Mucosa of descending colon (tissue), 3 donors: ENCODE data around the gene ANKRD33. TPM values are rescaled to one million over a fixed set of nuclear protein-coding genes. Genes with fewer than 3 reads are reported as not detected.

Experiments
- ATAC-seq: fragments of 200-7000 bp; cut with Tn5 transposase; one replicate; pipeline ENCODE4 v1.9.1; 2020; ENCODE audit warnings: mild to moderate bottlenecking, moderate library complexity
- DNase-seq, 3 donors: peaks; one replicate each; pipeline ENCODE4 v3.0.0-alpha.2; 2020
- H3K36me3 ChIP-seq: fragments of 200-600 bp; one replicate; pipeline ENCODE4 v1.8.0; 2021; ENCODE audit warnings: low read depth, mild to moderate bottlenecking
- H3K4me1 ChIP-seq: fragments of 200-600 bp; one replicate; pipeline ENCODE4 v1.8.0; 2021; ENCODE audit warnings: low read depth, mild to moderate bottlenecking
- H3K4me3 ChIP-seq: fragments of 200-600 bp; one replicate; pipeline ENCODE4 v1.8.0; 2021; ENCODE audit warnings: mild to moderate bottlenecking
- H3K9me3 ChIP-seq: fragments of 200-600 bp; one replicate; pipeline ENCODE4 v1.8.0; 2021; ENCODE audit warnings: mild to moderate bottlenecking
- intact Hi-C, 2 donors: fragments of 100-400 bp; cut with DNase I in 1 of 2; cut with micrococcal nuclease in 1 of 2; formaldehyde crosslinking; loops; one replicate each; pipeline versions ENCODE4 v1.11.0 to v1.11.1; 2022; cut with DNase I, micrococcal nuclease
- total RNA-seq, 3 donors: library from RNA; stranded (reverse); fragmentation: NEBNext Ultra II Directional in 2 of 3; extraction: Animal tissue kit (Norgen Biotek cat#: 25700) in 2 of 3; gene quantifications; one replicate each; pipeline versions ENCODE4 v1.2.1 to v1.2.4, GENCODE V29; 2021 to 2023
- TF ChIP-seq, protein P1 (sequence below): fragments of 200-600 bp; IDR thresholded peaks from one replicate; pipeline ENCODE4 v1.8.0; 2022; ENCODE audit warnings: antibody characterized with exemption, mild to moderate bottlenecking
- donor health status: DM: no; HTN: no; CAD: no; lungs with moderate emphysema.
- donor health status: DM: no; HTN: no; CAD: no.
- donor health status: DM: no; HTN: yes; CAD: no.

The ANKRD33 gene
- total RNA-seq, 3 donors from 2014 or later, result 0.46 TPM; not detected in 2

- peak in 1 of 3 donors; percentile 3 for DNase-seq
- intact Hi-C loops, result no loop called here
- no peaks in the 10 kb centered on the region for H3K9me3 ChIP-seq
- TF ChIP-seq, protein P1, sequence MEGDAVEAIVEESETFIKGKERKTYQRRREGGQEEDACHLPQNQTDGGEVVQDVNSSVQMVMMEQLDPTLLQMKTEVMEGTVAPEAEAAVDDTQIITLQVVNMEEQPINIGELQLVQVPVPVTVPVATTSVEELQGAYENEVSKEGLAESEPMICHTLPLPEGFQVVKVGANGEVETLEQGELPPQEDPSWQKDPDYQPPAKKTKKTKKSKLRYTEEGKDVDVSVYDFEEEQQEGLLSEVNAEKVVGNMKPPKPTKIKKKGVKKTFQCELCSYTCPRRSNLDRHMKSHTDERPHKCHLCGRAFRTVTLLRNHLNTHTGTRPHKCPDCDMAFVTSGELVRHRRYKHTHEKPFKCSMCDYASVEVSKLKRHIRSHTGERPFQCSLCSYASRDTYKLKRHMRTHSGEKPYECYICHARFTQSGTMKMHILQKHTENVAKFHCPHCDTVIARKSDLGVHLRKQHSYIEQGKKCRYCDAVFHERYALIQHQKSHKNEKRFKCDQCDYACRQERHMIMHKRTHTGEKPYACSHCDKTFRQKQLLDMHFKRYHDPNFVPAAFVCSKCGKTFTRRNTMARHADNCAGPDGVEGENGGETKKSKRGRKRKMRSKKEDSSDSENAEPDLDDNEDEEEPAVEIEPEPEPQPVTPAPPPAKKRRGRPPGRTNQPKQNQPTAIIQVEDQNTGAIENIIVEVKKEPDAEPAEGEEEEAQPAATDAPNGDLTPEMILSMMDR, result no peak
- peaks cover 5% of the 10 kb centered on the region for H3K4me1 ChIP-seq
- H3K4me3 ChIP-seq, result no peak overlapping the region
- no peaks in the 10 kb centered on the region for H3K36me3 ChIP-seq
- ATAC-seq, result no peak
These were observed 13.9 kb upstream of the ANKRD33 start for GRCh38 chr12:51874000-51874399.

GRCh38 chr12:51874486-51874885 lies 13.4 kb upstream of the ANKRD33 start:
- H3K4me3 ChIP-seq, result no peak overlapping the region
- H3K4me1 ChIP-seq, result peaks cover 3% of the 10 kb centered on the region
- intact Hi-C loops, result no loop called here
- no peak for ATAC-seq
- DNase-seq, result peak in 1 of 3 donors; percentile 6
- TF ChIP-seq, protein P1, result no peak
- H3K9me3 ChIP-seq, result no peaks in the 10 kb centered on the region
- no peaks in the 10 kb centered on the region for H3K36me3 ChIP-seq

DNA sequence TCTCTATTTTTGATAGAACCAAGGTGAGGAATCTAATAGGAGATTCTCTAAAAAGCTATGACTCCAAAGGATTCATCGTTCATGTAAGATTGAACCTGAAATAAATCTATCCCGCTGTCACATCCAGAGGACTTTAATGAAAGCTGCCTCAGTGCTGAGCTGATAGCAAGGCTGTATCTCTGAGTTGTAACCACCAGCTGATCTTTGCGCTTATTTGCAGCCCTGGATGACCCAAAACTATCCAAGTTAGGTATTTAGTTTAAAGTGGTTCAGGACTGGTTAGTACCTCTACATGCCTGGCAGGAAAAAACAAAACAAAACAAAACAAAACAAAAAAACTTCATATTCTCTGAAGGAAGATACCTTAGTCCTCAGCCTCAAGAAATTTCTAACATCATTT lies 8.8 kb upstream of the ANKRD33 start:
- Histone ChIP-seq H3K4me3 (no peak overlapping the region), H3K4me1 (no peaks in the 10 kb centered on the region), H3K36me3 (no peaks in the 10 kb centered on the region), H3K9me3 (no peaks in the 10 kb centered on the region)
- no peak for ATAC-seq
- intact Hi-C loops, result no loop called here
- no peak for DNase-seq
- TF ChIP-seq, protein P1, result no peak

GRCh38 chr12:51883295-51883694 lies 4.6 kb upstream of the ANKRD33 start:
- Histone ChIP-seq H3K36me3 (no peaks in the 10 kb centered on the region), H3K9me3 (no peaks in the 10 kb centered on the region), H3K4me1 (peaks cover 3% of the 10 kb centered on the region), H3K4me3 (no peak overlapping the region)
- ATAC-seq (no peak), DNase-seq (no peak)
- intact Hi-C loops, result no loop called here
- TF ChIP-seq, protein P1, result no peak

DNA sequence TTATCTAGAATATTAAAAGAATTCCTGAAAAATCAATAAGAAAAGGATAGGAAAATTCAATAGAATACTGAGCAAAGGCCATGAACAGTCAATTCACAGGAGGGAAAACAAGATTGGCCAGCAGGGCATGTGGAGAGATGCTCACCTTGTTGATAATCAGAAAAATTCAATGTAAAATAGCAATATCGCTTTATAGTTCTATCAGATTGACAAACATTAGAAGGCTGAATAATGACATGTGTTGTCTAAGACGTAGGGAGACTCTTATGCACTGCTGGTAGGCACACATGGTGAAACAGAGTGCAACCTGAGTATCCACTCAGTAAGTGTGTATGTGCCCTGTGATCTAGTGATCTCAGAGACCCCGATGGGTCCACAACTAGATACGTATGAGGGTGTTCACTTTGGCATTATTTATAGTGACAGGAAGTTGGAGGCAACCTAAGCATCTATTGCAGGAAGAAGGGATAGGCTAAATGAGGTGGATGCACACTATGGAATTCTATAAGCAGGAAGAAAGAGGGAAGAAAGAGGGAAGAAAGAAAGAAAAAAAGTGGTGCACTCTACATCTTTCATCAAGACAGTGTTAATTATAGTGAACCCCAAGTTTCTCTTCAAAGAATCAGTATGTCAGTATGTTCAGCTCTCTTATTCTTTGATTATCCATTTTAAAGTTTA lies 3.8 kb upstream of the ANKRD33 start:
- no peak for DNase-seq
- no peak for ATAC-seq
- H3K9me3 ChIP-seq, result no peaks in the 10 kb centered on the region
- peaks cover 3% of the 10 kb centered on the region for H3K4me1 ChIP-seq
- no peak overlapping the region for H3K4me3 ChIP-seq
- intact Hi-C loops, result no loop called here
- H3K36me3 ChIP-seq, result no peaks in the 10 kb centered on the region
- TF ChIP-seq, protein P1, result no peak
